Stimulated activated CD4-positive, alpha-beta T cell treated with anti-CD3 and anti-CD28 coated beads, TNF-alpha, amount 100 ng/mL, for 1 hour (primary cell): ENCODE results near the gene BICDL2.
"Not testable (repeated sequence)": the region's sequence is repeated elsewhere in the genome, so short reads cannot be mapped to it uniquely, and the experiment has no call there.

ENCODE experiments used
- DNase-seq, 3 donors: peaks; one replicate each; pipeline ENCODE4 v3.0.0-alpha.2; 2020; ENCODE audit warnings: low read depth in 3 of 3, low spot score in 1 of 3

The BICDL2 gene, protein sequence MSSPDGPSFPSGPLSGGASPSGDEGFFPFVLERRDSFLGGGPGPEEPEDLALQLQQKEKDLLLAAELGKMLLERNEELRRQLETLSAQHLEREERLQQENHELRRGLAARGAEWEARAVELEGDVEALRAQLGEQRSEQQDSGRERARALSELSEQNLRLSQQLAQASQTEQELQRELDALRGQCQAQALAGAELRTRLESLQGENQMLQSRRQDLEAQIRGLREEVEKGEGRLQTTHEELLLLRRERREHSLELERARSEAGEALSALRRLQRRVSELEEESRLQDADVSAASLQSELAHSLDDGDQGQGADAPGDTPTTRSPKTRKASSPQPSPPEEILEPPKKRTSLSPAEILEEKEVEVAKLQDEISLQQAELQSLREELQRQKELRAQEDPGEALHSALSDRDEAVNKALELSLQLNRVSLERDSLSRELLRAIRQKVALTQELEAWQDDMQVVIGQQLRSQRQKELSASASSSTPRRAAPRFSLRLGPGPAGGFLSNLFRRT

DNA sequence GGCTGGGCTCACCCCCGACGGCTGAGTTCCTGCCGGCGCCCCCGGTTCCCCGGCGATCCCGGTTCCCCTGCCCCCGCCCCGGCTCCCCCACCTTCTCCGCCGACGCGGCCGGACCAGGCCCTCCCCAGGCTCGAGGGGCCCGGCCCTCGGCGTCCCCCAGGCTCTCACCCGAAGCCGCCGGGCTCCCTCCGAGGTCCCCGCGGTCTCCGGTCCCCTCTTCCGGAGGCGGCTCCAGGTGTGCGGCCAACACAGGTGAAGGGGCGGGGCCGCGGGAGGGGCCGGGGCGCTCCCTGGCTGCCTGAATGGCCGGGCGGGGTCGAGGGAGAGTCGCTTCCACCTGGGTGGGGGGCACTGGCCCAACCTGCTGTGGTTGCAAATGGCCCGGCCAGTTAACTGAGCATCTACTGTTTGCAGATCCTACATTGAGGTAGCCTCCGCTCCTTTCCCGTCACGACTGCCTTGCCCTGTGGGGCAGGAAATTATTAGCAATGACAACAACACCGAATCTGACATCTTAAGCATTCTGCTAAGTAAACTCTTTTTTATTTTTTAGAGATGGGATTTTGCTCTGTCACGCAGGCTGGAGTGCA lies at the start of gene BICDL2:
TSS of gene BICDL2 (minus strand) at position 219 of the 590 bp plus-strand sequence. CDS start 1,448 bp downstream, outside the sequence.
- no peak for DNase-seq

DNA sequence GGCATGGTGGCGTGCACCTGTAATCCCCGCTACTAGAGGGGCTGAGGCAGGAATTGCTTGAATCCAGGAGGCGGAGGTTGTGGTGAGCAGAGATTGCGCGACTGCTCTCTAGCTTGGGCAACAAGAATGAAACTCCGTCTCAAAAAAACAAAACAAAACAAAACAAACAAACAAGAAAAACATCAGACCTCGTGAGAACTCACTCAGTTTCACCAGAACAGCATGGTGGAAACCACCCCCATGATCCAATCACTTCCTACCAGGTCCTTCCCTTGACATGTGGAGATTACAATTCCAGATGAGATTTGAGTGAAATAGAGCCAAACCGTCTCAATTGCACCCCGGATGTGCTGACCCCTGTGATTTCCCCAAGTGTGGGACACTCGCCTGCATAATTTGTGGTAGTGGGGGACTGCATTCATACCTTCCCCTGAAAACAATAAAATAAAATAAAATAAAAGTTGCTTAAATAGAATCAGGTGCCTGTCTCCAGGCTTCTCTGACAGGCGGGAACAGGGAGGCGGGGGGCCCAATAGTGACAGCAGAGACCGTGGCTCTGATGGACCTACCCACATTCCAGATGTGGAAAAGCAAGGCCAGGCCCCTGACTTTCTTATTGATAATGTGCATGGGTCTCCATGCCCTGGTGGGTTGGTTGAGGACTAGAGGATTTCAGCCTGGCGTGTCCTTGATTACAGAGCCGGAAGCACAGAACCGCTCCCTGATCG lies 49.3 kb upstream of the BICDL2 start:
- DNase-seq = no peak

DNA sequence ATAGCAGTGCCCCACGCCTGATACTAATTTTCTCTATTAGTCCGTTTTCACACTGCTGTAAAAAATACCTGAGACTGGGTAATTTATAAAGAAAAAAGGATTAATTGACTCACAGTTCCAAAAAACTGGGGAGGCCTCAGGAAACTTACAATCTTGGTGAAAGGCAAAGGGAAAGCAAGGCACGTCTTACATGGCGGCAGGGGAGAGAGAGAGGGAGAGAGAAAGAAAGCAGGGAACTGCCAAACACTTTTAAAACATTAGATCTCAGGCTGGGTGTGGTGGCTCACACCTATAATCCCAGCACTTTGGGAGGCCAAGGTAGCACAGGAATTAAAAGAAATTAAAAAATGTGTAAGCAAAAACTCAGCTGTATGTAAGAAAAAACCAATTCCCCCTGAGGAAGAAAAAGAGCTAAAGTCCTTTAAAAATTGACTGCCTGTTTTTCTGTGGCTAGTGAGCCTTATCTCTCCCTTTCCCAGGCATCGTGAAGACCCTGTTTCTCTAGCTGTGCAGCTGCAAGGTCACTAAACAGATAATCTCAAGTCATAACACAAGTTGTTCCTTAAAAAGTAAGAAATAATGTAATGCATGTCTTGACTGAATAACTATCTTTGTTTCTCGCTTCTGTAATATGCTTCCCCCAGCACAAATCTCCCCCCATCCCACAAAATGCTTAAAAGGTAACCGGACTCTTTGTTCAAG lies 48.4 kb upstream of the BICDL2 start:
- DNase-seq = no peak

DNA sequence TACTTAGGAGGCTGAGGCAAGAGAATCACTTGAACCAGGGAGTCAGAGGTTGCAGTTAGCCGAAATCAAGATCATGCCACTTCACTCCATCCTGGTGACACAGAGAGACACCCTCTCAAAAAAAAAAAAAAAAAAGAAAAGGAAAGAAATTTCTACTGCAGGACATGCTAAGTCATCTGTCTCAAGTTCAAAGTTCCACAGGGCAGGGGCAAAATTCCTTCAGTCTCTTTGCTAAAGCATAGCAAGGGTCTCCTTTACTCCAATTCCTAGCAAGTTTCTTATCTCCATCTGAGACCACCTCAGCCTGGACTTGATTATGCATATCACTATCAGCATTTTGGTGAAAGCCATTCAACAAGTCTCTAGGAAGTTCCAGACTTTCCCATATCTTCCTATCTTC lies 47.7 kb upstream of the BICDL2 start:
- DNase-seq = no peak

DNA sequence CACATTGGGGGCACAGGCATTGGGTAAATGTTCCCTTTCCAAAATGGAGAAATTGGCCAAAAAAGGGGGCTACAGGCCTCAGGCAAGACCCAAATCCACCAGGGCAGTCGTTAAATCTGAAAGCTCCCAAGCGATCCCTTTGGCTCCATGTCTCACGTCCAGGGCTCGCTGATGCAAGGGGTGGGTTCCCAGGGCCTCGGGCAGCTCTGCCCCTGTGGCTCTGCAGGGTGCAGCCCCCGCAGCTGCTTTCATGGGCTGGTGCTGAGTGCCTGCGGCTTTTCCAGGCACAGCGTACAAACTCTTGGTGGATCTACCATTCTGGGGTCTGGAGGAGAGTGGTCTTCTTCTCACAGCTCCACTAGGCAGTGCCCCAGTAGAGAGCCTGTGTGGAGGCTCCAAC lies 46.7 kb upstream of the BICDL2 start:
- not testable (repeated sequence) for DNase-seq

DNA sequence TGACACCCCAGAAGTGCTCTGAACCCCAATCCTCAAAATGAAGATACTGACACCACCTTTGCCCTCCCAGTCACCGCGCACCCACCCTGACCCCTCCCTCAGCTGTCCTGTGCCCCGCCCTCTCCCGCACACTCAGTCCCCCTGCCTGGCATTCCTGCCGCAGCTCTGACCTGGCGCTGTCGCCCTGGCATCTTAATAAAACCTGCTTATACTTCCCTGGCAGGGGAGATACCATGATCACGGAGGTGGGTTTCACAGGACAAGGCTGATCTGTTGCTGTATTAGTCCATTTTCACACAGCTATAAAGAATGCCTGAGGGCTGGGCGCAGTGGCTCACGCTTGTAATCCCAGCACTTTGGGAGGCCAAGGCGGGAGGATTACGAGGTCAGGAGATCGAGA lies 45.2 kb upstream of the BICDL2 start:
- DNase-seq = not testable (repeated sequence)

DNA sequence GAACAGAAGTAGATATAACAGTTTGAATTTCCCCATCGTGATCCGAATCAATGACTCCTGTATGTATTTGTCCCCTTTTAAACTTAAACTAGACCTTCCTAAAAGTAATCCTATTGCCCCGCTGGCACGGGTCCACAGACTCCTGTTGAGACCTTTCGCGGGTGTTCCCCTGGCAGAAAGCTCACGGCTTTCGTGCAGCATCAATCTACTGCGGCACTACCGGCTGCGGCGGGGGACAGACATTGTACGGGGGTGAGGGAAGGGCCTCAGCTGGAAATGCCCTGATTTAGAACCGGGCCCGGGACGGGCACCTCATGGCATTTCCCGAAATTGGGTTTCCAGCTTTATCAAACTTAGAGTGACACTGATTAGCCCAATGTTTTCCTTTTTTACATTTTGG lies 43.3 kb upstream of the BICDL2 start:
- no peak for DNase-seq

DNA sequence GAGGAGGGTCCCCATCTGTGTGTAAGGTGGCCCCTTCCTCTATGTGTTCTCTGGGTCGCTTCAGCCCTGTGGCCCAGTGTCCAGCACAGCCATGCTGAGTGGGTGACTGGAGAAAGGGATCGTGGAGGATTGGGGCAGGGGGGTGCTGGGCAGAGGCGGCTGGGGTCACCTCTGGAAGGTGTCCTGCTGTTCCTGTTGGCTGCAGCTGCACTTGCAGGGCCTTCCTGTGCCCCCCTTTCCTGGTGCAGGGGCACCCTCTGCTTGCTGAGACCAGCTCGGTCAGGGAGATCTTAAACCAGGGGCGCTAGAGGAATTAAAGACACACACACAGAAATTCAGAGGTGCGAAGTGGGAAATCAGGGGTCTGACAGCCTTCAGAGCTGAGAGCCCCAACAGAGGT lies 39.8 kb upstream of the BICDL2 start:
- no peak for DNase-seq

DNA sequence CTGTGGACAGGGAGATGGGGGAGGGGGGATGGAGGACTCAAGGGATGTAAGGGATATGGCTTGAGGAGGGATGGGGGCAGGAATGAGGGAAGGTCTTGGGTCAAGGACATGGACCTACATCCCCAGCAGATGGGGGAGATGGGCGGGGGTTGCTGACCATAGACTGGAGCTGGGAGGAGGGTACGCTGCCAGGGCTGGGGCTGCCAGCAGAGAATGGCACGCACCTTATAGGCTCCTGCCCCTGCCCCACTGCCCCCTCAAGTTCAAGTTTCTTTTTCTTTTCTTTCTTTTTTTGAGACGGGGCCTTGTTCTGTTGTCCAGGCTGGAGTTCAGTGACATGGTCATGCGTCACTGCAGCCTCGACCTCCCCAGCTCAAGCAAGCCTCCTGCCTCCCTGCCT lies 39.2 kb upstream of the BICDL2 start:
- not testable (repeated sequence) for DNase-seq

DNA sequence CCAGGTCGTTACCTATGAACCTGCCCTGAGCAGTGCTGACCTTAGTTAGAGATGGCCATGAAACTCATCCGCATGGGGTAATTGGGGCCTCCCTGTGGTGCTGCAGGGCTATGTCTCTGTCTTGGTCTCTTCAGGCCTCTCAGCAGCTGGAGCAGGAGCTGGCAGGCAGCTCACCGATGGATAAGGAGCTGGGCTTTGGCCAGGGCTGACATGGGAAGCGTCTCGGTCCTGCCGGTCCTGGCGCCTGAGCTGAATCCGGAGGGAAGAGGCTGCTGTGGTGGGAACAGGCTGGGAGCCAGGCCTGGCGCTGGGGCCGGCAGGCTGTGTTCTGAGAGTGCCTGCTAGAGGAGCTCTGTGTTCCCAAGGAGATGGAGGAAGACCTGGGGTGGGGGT lies 38.8 kb upstream of the BICDL2 start:
- no peak for DNase-seq

DNA sequence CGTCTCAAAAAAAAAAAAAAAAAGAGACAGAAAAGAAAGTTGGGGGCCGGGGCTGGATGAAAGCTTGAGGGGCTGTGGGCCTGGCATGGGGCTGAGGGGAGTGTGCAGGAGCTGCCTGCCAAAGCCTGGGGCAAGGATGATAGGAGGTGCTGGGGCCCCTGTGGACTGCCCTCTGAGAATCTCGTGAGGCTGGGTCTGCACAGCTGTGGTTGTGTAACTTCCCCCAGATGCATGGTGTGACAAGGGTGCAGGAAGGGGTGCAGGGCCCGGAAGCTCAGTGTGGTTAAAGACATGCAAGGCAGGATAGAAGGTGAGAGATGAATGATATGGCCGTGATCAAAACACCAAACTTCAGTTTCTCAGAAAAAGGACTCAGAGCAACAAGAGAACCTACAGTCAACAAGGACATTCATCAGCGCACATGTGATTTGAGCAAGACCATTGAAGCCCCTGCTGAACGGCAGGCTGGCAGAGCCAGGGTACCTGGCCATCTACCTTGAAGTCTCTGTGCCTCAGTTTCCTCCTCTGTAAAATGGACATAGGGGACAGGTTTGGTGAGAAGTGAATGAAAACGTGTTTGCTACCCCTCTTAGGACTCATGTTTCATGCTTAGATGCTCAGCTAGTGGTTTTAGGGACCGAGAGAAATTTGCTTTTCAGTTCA lies 38.2 kb upstream of the BICDL2 start:
- DNase-seq = peak; percentile 35 to 60 (median 47)

DNA sequence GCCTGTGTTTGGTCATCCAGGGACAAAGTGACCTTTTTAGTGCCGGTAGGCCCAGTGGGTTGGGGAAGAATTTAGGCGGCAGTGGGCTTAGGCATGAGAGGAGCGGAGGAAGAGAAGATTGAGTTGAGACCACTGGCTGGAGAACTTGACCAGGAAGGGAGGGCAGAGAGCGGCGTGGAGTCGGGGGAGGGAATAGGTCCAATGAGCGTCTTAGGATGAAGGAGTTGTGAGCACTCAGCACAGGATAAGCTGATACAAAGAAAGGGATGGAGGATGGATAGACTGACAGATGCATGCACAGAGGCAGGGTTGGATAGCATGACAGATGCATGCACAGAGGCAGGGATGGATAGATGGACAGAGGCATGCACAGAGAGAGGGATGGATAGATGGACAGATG lies 36.7 kb upstream of the BICDL2 start:
- DNase-seq = no peak

DNA sequence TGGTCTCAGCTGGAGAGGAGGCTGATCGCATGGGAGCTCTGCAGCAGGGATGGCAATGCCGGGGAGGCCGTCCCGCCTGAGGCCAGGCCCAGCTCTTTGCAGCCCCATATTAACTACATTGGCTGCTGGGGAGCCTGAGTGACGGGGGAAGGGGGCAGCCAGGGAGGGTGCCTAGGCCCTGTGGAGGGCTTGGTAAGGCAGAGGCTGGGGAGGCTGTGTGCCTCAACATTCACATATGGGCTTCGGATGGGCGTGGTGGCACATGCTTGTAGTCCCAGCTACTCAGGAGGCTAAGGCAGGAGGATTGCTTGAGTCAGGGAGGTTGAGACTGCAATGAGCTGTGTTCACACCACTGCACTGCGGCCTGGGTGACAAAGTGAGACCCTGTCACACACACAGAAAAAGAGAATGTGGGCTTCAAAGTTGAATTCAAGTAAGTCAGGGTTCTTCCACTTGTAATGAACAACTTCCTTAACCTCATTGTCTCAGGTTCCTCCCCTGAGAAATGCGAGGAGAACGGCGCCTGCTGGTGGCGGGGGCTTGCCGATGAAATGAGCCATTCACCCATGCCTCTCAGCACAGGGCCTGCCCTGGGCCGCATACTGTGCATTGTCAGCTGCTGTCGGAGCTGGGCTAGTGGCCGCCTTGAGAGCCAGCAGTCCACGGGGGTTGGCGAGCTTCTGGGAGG lies 36.0 kb upstream of the BICDL2 start:
- not testable (repeated sequence) for DNase-seq

DNA sequence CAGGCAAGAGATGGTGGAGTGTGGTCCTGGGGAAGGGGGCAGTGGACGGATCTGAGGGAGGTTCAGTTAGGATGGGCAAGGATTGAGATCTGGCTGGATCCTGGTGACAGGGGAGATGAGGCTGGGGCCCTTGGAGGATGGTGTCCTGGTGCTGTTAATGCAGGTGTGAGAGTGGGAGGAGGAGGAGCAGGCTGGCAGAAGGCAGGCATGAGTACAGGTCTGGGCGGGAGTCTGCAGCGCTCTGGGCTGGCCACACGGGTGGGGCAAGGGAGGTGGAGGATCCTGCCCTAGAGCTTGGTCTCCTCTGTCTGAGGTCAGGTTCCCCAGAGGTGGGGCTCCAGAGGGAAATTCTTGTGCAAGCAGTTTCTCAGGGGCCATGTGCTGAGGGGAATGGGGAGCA lies 35.4 kb upstream of the BICDL2 start:
- not testable (repeated sequence) for DNase-seq

DNA sequence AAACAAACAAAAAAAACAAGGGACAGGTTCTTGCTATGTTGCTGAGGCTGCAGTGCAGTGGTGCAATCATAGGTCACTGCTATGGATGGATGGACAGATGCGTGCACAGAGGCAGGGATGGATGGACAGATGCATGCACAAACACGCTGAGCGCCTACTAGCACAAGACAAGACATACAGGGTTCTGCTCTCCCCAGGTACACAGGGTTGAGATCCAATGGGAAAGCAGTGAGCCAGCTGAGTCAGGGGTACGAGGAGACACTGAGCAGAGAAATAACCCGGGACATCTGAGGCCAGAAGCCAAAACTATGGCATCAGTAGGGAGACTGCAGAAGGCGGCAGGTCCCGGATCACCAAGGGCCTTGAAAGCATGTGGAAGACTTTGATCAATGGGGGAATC lies 34.9 kb upstream of the BICDL2 start:
- no peak for DNase-seq

DNA sequence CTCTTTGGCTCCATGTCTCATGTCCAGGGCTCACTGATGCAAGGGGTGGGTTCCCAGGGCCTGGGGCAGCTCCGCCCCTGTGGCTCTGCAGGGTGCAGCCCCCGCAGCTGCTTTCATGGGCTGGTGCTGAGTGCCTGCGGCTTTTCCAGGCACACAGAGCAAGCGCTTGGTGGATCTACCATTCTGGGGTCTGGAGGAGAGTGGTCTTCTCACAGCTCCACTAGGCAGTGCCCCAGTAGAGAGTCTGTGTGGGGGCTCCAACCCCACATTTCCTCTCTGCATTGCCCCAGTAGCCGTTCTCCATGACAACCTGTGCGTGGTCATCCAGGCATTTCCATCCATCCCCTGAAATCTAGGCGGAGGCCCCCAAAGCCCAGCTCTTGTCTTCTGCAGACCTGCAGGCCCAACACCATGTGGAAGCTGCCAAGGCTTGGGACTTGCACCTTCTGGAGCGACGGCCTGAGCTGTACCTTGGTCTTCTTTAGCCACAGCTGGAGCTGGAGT lies 33.9 kb upstream of the BICDL2 start:
- no peak for DNase-seq

DNA sequence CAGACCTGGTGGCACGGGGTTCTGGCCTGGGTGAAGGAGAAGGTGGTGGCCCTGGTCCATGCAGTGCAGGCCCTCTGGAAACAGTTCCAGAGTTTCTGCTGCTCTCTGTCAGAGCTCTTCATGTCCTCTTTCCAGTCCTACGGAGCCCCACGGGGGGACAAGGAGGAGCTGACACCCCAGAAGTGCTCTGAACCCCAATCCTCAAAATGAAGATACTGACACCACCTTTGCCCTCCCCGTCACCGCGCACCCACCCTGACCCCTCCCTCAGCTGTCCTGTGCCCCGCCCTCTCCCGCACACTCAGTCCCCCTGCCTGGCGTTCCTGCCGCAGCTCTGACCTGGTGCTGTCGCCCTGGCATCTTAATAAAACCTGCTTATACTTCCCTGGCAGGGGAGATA lies 32.4 kb upstream of the BICDL2 start:
- DNase-seq = not testable (repeated sequence)

DNA sequence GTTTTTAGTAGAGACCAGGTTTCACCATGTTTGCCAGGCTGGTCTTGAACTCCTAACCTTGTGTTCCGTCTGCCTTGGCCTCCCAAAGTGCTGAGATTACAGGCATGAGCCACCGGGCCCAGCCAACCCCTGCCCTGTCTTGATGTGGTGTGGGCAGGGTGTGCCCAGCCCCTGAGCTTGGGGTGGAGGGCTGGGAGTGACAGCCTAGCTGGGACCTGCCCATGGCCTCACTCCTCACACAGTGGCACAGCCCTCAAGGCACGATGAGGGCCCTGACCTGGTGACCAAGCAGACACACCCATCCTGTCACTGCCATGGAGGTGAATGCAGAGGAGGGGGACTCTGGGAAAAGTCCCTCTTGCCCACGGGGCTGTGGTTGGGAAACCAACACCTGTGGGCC lies 31.7 kb upstream of the BICDL2 start:
- no peak for DNase-seq

DNA sequence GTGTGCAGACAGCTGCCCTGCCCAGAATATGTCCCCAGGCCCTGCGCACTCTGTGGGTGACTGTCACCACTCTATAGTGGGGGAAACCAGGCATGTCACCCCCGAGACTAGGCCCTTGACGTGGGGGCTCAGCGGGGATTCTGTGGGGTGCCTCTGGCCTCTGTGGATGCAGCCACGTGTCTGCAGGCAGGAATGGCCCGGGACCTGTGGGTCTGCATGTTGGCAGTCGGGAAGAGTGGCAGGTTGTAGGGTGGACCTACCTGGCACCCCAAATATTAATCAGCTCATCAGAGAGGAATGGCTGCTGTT lies 29.6 kb upstream of the BICDL2 start:
- no peak for DNase-seq

DNA sequence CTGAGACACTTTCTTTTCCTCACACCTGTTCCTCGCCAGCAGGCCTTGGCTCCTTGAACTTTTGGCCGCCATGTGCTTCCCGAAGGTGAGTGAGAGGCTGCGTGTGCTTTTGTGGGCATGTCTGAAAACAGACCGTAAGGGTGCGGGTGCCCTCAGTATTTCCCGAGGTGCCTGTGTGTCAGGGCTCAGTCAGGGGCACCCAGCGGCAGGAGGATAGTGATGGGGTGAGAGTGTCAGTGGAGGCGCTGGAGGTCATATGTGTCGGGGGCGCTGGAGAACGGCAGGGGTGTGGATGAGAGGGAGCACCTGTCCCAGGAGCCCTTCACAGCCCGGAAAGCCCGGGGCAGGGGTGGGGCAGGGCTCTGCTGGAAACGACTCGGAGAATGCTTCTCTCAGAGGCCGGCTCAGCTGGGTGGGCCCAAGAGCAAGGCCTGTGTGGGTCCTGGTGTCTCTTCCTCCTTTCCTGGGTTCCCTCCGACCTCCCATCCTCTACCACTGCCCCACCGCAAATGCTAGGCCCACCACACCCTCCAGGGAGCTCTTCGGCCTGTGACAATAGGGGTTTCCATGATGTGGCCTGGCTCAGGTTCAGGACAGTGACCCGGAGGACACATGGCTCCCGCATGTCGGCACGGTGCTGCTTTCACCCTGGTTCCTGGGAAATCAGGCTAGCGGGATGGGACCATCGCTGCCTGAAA lies 29.1 kb upstream of the BICDL2 start:
- DNase-seq = no peak
